Cortex of kidney (tissue), 1 donor: ENCODE measurements around the gene FAM200A.
"Not testable (repeated sequence)": the region's sequence is repeated elsewhere in the genome, so short reads cannot be mapped to it uniquely, and the experiment has no call there.

ENCODE experiments used
- DNase-seq: peaks from one replicate; lab custom pipeline; 2025; lab: John Stamatoyannopoulos, UW

Gene FAM200A

DNA sequence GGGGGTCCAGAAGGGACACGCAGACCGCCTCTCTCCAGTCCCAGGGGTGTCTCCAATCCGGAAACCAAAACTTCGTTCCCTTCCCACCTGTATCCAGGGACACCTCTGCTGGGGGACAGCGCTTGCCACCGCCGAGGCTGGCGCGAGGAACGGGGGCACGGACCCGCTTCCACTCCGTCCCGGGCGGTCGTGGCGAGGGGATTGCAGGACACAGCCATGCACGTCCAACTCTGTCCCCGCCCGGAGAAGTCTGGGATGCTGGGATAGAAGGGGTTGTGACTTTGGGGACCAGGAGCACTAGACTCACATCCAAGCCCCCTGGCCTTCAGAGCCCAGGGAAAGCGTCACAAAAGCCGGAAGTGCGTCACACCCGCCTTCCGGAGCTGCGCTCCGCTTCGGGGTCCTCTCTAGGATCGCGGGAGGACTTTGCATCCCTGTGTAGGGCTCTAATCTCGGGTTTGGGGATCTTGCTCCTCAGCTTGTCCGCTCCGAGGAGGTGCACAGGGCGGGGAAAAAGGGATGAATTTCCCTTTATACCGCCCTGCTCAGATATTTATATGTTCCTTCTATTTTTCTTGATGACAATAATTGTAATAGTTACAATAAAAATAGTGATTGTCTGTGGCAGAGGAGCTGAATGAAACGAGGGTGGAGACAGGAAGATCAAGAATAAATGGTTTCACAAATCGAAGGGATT is at the start of gene FAM200A:
Gene FAM200A (minus strand): TSS at position 348 of the 697 bp plus-strand sequence. CDS start 3,707 bp downstream, outside the sequence.
- DNase-seq = no peak

DNA sequence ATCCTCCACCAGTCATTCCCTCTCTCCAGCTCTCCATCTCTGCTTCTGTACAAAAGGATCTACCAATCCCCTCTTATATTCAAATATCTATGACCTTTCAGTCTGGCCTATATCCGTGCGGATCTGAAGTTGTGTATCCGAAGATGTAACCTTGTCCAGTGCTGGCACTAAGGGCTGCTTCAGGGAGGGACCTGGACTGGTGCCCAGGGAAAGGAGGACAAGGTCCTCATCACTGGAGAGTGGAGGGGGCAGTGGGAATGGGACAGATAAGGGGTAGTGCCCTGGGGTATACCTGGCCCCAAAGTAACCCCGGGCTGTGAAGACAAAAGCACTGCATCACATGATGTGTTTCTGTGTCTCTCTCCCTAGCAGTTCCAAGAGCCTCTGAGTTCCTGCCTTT is 47.9 kb upstream of the FAM200A start:
- DNase-seq = no peak

DNA sequence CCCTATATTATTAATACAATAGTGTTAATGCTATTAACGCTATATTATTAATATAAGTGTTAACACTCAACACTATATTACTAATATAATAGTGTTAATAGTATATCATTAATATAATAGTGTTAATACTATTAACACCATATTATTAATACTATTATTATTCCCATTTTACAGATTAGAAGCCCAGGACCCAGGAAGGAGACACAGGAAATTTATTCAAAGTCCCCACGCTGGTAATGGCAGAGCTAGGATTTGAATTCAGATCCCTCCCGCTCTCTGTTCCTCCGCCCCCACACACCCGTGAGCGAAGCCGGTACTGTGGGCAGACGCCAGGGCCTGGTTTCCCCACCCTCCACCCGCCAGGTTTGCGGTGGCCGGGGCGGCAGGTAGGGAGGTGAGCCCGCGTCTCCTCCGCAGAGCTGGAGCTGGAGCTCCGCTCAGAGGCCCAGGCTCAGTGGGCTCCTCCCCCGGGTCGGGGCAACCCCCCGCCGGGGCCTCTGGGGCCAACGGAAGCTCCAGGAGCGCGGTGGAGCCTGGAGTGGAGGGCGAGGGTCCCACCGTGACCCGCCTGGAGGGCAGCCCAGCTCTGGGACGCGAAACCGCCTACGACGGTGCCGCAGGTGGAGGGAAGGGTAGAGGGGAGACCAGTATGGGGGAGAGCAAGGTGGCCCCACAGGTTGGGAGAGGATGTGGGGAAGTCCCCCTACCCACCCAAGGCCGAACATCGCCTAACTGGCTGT is 46.0 kb upstream of the FAM200A start, which contains the start of gene TMEM225B:
Gene TMEM225B (plus strand): TSS at position 506 of the 740 bp plus-strand sequence. CDS start 6,122 bp downstream, outside the sequence.
- no peak for DNase-seq

DNA sequence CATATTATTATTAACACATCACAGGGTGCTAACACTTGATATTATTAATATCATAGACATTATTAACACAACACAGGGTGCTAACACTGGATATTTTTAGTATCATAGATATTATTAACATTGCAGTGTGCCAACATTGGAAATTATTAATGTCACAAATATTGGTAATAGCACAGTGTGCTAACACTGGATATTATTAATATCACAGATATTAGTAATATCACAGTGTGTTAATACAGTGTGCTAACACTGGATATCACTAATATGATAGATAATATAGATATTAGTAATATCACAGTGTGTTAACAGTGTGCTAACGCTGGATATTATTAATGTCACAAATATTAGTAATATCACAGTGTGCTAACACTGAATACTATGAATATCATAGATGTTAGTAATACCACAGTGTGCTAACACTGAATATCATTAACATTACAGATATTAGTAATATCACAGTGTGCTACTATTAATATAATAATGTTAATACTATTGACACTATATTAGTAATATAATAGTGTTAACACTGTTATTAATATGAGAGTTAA is 44.6 kb upstream of the FAM200A start:
- DNase-seq = no peak

DNA sequence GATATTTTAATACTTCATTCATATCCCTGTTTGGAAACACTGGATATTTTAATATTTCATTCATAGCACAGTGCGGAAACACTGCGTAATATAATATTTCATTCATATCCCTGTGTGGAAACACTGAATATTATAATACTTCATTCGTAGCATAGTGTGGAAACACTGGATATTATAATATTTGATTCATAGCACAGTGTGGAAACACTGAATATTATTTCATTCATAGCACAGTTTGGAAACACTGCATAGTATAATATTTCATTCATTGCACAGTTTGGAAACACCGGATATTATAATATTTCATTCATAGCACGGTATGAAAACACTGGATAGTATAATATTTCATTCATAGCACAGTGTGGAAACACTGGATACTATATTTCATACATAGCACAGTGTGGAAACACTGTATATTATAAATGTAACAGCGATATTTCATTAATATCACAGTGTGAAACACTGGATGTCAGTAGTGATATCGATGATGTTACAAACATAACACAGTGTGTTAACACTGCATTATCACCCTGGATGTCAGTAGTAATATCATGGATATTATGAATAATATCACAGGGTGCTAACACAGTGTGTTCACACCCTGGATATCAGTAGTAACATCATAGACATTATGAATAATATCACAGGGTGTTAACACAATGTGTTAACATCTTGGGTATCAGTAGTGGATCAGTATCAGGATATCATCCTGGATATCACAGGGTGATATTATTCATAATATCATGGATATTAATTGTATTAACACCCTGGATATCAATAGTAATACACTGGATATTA is 43.2 kb upstream of the FAM200A start:
- DNase-seq = no peak

DNA sequence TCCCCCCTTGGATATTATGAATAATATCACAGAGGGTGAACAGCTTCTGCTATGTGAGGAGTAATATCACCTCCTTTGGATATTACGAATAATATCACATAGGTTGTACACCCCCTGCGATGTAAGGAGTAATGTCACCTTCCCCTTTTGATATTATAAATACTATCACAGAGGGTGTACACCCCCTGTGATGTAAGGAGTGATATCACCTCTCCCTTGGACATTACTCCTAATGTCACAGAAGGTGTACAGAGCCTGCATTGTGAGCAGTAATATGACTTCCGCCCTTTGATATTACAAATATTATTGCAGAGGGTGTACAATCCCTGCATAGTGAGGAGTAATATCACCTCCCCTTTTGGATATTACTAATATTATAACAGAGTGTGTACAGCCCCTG is 37.0 kb upstream of the FAM200A start:
- DNase-seq = no peak

DNA sequence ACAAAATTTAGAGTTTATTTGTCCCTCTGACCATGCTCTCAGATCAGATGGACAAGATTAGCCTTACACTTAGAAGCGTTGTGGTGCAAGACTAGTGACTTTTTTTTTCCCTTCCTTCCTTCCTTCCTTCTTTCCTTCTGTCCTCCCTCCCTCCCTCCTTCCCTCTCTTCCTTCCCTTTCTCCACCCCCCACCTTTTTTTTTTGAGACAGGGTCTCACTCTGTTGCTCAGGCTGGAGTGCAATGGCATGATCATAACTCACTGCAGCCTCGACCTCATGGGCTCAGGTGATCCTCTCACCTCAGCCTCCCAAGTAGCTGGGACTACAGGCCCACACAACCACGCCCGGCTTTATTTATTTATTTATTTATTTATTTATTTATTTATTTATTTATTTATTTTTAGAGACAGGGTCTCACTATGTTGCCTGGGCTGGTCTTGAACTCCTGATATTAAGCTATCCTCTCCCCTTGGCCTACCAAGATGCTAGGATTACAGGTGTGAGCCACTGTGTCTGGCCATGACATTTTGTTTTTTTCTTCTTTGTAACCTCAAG is 28.9 kb upstream of the FAM200A start:
- not testable (repeated sequence) for DNase-seq

DNA sequence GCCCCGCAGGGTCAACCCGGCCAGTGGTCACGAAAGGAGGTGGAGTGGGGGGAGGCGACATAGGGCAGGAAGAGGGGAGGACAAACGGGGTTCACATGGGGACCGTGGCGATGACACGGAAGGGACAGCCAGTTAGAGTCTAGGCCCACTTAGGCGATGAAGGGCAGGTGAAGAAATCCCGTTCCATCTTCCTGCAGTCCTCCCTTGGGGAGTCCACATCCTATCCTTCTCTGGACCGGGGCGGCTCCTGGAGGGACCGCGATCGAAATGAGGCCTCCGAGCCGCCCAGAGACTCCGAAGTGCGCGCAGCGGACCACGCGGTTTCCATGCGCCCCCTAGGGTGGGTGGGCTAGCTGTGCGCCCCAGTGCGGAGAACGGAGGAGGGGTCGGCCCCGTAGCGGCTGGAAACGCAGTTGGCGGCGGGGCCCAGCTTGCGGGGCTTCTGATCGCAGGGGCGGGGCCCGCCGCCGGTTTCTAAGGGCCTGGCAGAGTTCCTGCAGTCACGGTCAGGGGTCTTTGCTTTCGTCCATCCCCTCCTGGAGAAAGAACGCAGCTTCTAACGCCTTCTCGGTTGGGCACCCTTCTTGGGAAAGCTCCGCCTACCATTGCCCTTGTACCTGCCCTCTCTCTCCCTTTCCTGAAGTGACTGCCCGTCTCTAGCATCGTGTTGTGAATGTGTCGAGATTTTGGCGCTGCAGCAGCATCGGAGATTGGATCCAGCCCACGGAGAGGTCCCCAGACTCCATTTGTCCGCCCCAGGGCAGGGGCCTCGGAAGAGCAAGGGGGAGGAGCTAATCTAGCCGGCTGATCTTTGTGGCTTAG is 28.3 kb upstream of the FAM200A start:
- no peak for DNase-seq

DNA sequence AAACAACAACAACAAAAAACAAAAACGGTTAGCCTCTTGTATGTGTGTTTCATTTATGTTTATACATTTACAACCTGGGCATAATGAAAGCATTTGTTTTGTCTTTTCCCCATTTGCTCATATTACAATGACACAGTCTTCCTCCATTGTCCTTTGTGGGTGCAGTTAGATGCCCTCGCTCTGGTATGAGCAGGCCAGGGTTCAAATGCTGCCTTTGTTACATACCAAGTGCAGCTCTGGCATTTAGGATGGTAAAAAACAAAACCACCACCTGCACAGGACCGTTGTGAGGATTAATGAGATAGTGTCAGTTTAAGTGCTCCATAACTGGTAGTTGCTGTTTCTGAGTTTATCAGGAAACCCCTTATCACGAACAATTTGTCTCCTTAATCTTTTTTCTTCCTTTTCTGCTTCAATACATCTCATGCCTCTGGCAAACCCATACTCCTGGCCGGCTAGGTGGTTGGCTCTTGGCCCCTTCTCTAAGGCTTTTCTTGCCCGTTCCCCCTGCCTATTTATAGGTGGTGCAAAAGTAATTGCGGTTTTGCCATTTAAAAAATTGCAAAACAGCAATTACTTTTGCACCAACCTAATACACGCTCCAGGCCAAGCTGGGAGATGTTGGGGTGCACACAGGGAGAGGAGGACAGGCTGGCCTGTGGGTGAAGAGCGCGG is 27.5 kb upstream of the FAM200A start:
- no peak for DNase-seq

DNA sequence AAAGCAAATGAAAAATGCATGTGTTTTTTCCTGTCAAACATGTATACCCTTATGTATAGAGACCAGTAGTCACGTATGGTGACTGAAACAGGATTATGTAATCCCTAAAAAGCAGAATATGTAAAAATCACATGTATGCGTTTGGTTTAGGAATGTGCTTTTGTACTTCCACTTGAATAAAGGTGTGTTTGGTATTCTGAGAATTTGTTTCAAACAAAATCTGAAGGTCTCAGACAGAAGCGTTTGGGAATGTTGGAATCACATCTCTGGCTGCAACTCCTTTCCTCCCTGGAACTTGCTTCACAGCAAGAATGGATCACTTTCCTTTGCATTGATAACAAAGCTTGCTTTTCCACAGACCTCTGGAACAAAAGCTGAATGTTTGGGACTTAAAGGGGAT is 24.3 kb upstream of the FAM200A start:
- no peak for DNase-seq

DNA sequence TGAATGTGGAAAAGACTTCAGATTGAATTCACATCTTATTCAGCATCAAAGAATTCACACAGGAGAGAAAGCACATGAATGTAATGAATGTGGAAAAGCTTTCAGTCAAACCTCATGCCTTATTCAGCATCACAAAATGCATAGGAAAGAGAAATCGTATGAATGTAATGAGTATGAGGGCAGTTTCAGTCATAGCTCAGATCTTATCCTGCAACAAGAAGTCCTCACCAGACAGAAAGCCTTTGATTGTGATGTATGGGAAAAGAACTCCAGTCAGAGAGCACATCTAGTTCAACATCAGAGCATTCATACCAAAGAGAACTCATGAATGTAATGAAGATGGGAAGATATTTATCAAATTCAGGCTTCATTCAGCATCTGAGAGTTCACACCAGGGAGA is 21.3 kb upstream of the FAM200A start:
- DNase-seq = no peak

DNA sequence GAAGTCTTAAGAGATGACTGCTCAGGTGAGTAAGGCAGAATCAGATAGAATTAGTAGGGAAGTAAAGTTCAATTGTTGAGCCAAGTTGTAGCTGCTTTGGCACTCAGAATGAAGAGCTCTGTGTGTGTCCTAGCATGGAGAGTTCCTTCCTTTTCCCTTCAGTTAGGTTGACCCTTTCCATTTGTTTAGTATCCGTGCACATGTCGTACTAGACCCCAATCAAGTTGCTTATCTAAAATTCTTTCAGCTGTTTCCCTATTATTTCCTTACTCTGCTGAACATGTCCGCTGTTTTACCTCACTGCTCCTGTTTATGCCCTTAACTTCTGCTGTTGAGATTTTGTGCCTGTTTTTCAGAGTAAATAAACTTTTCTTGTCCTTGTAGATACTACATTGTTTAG is 19.9 kb upstream of the FAM200A start:
- DNase-seq = no peak

DNA sequence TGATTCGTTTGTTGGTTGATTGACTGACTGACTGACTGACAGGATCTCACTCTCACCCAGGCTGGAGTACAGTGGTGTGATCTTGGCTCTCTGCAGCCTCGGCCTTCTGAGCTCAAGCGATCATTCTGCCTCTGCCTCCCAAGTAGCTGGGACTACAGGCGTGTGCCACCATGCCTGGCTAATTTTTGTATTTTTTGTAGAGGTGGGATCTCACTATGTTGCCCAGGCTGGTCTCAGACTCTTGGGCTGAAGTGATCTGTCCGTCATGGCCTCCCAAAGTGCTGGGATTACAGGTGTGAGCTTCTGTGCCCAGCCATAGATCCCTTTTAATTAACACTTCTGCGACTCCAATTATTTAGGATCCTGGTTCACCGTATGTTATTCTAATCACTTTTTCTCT is 16.9 kb upstream of the FAM200A start:
- not testable (repeated sequence) for DNase-seq

DNA sequence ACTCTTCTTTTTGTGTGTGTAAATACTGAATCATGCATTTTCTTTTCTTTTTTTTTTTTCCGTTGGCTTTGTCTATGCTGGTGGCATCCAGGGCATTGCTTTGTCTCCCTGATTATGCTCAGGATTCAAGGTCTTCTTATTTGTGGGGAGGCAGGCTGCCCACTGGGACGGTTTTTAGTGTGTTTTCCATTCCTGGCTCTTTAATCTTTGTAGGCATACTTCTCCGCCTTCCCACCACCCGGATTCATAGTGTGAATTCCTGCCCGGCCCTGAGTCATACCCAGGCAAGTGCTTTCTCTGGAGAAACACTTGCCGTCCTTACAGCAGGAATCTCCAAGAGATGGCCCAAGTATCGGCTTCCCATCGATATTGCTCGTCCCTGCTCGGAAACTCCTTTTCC is 11.7 kb upstream of the FAM200A start:
- no peak for DNase-seq

DNA sequence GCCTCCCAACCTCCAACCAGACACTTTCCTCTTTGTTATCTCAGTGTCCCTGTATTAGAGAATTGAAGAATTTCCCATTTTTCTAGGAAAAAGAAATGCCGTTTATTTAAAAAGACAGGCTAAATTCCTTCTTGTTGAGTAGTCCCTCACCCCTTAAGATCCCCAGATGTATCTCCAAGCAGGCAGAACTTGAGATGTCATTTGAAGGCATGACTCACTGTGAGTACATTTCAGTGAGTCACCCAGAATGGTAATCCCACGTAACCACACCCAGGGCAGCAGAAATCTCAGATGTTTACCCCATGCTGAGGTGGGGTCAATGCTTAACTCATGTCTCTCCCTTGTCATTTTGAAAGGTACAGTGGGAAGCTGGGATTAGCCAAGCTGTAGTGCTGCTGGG is 10.9 kb upstream of the FAM200A start:
- DNase-seq = no peak

DNA sequence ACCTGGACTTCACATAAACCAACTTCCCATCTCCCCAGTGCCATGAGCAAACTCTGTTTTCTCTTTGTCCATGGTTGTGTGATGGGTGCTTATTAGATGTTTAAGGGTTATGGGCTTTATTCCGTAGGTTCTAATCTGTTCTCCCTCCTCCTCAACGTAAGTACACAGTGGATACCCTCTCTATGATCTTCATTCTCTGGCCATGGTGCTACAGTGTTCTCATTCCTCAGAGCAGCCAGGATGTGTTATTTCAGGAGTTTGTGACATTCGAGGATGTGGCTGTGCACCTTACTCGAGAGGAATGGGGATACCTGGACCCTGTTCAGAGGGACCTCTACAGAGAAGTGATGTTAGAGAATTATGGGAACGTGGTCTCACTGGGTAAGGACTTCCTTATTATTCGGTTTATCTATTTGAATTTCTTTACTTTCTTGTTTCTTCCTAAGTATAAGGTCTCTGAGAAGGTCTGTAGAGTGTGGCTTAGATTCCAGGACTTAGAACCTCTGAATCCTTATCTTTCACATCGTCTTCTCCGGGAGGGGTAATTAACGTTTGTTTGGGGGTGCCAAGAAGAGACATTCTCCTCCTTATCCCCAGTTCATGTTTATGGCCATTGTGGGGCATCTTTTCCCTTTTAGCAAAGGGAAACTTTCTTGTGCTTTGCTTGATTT is 10.3 kb upstream of the FAM200A start:
- no peak for DNase-seq

DNA sequence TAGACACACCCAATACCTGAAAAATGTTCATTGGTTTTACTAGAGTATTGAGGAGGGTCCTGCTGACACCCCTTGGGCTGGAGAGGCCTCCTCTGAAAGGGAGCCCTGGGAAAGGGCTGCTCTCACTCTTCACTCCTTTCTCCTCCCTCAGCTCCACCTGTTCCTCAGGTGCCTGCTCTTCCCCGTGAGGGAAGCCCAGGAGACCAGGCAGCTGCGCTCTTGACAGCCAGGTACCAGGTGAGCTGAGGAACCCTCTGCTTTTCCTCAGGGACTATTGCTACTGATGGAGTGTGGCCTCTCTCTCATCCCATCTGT is 9.8 kb upstream of the FAM200A start:
- DNase-seq = no peak

DNA sequence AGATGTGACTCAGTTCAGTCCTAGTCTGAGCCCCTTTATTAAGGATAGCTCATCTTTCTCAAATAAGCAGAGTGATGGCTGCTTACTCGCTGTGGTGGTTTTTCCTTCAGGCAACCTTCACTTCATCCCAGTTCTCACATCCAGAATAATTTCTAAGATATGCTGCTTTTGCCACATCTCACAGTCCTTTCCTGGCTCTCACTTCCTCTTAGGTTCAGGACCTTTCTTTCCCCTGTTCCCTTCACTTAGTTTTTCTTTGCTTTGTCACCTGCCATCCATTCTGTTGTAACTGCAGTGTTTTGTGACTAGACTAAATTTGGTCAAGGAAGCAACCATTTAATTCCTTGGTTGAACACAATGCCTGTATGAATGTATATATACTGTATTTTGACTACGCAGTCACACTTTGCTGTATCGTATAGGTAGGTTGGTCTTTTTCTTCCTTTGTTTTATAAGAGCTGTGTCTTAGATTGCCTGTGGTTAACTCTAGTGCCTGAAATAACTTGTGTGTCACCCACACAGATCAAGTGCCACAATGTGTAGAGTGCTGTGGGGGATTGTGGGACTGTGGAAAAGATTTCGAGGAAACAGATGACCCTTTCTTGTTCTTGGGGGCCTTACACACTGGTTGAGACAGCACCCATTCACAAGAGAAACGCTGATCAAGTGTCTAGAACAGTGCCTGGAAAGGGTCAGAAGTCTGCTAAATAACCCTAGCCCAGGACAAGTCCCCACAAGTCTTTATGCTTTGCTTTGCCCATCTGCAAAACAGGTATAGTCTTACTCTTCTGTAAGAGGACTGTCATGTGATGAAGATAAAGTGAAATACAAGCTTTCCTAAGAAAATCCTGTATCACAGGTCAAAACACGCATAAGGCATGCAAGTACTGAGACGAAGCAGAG is 9.2 kb upstream of the FAM200A start:
- DNase-seq = no peak
